Spleen (tissue), 7 donors: ENCODE data around the gene STAMBP.

ENCODE experiments used
- POLR2A ChIP-seq, 3 donors: fragments of 450-650 bp; IDR thresholded peaks; one replicate each; pipeline ENCODE4 v1.5.1; 2017; ENCODE audit warnings: antibody characterized with exemption in 3 of 3, mild to moderate bottlenecking in 1 of 3
- TF ChIP-seq, protein P1 (sequence below), 11 experiments: fragments of 200-600 bp in 7 of 11; fragments of 450-650 bp in 4 of 11; sonication (generic) in 4 of 11; IDR thresholded peaks in 8 of 11; conservative IDR thresholded peaks in 3 of 11; 1 replicate in 7 of 11; 2 replicates in 4 of 11; pipeline versions ENCODE4 v1.4.0 to v1.8.0; 2016 to 2021; ENCODE audit warnings: antibody characterized with exemption in 11 of 11, inconsistent platforms in 4 of 11, mild to moderate bottlenecking in 1 of 11
- donor health status: DM: no; HTN: no; CAD: no; lungs with moderate emphysema.
- donor health status: DM: no; HTN: no; CAD: no.
- donor health status: DM: no; HTN: no; CAD: no.

DNA sequence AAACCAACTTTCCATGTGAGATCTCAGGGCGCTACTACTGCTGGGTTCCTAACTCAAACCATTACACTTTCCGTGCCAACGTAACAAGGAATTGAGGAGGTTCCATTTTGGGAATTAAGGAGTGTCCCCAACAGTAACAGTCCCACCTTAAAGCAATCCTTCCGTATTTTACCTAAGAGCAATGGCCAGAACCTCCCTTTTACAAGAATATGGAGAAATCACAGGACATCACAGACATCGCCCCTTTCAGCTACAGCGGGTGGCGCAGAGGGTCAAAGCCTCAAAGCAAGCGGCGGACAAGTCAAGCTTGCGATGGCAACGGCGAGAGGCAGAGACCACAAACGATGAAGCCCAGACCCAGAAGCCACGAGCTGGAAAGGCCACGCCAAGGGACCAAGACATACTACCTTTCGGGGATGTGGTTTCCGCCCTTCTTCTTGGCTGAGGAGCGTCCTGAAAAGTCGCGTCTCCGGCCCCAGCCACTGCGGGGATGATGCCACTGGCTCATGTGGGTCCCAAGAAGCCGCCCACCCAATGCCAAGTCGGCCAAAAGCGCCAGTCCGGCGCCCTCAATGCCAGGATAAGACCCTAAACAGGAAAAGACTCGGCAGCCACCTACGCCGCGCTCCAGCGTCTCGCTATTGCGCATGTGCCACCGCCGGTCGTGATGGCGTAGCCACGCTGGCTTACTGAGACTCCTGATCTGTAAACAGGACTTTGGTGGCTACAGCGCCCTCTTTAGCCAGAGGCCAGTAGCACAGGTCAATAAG lies 49.1 kb upstream of the STAMBP start, which contains the start of gene DUSP11:
- TF ChIP-seq POLR2A (IDR thresholded peaks at IDR 0.05) = peak; percentile 27 to 78 (median 76)
- TF ChIP-seq, protein P1, sequence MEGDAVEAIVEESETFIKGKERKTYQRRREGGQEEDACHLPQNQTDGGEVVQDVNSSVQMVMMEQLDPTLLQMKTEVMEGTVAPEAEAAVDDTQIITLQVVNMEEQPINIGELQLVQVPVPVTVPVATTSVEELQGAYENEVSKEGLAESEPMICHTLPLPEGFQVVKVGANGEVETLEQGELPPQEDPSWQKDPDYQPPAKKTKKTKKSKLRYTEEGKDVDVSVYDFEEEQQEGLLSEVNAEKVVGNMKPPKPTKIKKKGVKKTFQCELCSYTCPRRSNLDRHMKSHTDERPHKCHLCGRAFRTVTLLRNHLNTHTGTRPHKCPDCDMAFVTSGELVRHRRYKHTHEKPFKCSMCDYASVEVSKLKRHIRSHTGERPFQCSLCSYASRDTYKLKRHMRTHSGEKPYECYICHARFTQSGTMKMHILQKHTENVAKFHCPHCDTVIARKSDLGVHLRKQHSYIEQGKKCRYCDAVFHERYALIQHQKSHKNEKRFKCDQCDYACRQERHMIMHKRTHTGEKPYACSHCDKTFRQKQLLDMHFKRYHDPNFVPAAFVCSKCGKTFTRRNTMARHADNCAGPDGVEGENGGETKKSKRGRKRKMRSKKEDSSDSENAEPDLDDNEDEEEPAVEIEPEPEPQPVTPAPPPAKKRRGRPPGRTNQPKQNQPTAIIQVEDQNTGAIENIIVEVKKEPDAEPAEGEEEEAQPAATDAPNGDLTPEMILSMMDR (IDR thresholded peaks at IDR 0.05 in 8 of 11, conservative IDR thresholded peaks at IDR 0.05 in 3 of 11) = peak; percentile 85 to 100 (median 95)
